Stomach smooth muscle (tissue), 2 donors: Measurements from ENCODE around the gene NLRP13.
"Not testable (repeated sequence)": the region's sequence is repeated elsewhere in the genome, so short reads cannot be mapped to it uniquely, and the experiment has no call there.

Experiments
- H3K27ac ChIP-seq: one replicate; pipeline ENCODE4 v1.7.0; 2013; ENCODE audit warnings: mild to moderate bottlenecking, low read length, inconsistent platforms
- H3K27me3 ChIP-seq, 2 donors: one replicate each; pipeline ENCODE4 v1.7.0; 2013; ENCODE audit warnings: low read length in 2 of 2; ENCODE audit not compliant: insufficient read depth in 2 of 2, control insufficient read depth in 1 of 2
- H3K36me3 ChIP-seq, 2 donors: one replicate each; pipeline ENCODE4 v1.7.0; 2013; ENCODE audit warnings: low read length in 2 of 2; ENCODE audit not compliant: control insufficient read depth in 2 of 2, insufficient read depth in 2 of 2
- H3K4me1 ChIP-seq: one replicate; pipeline ENCODE4 v1.7.0; 2013; ENCODE audit warnings: low read length; ENCODE audit not compliant: control insufficient read depth, insufficient read depth
- H3K4me3 ChIP-seq, 2 donors: one replicate each; pipeline ENCODE4 v1.7.0; 2013; ENCODE audit warnings: low read length in 2 of 2
- H3K9ac ChIP-seq, 2 donors: one replicate each; pipeline ENCODE4 v1.7.0; 2013; ENCODE audit warnings: low read length in 2 of 2, mild to moderate bottlenecking in 1 of 2
- H3K9me3 ChIP-seq, 2 donors: one replicate each; pipeline ENCODE4 v1.7.0; 2013; ENCODE audit warnings: low read length in 2 of 2; ENCODE audit not compliant: control insufficient read depth in 2 of 2
- donor health status: healthy.
- donor health status: Pancreatic carcinoma.

The NLRP13 gene, protein sequence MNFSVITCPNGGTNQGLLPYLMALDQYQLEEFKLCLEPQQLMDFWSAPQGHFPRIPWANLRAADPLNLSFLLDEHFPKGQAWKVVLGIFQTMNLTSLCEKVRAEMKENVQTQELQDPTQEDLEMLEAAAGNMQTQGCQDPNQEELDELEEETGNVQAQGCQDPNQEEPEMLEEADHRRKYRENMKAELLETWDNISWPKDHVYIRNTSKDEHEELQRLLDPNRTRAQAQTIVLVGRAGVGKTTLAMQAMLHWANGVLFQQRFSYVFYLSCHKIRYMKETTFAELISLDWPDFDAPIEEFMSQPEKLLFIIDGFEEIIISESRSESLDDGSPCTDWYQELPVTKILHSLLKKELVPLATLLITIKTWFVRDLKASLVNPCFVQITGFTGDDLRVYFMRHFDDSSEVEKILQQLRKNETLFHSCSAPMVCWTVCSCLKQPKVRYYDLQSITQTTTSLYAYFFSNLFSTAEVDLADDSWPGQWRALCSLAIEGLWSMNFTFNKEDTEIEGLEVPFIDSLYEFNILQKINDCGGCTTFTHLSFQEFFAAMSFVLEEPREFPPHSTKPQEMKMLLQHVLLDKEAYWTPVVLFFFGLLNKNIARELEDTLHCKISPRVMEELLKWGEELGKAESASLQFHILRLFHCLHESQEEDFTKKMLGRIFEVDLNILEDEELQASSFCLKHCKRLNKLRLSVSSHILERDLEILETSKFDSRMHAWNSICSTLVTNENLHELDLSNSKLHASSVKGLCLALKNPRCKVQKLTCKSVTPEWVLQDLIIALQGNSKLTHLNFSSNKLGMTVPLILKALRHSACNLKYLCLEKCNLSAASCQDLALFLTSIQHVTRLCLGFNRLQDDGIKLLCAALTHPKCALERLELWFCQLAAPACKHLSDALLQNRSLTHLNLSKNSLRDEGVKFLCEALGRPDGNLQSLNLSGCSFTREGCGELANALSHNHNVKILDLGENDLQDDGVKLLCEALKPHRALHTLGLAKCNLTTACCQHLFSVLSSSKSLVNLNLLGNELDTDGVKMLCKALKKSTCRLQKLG

DNA sequence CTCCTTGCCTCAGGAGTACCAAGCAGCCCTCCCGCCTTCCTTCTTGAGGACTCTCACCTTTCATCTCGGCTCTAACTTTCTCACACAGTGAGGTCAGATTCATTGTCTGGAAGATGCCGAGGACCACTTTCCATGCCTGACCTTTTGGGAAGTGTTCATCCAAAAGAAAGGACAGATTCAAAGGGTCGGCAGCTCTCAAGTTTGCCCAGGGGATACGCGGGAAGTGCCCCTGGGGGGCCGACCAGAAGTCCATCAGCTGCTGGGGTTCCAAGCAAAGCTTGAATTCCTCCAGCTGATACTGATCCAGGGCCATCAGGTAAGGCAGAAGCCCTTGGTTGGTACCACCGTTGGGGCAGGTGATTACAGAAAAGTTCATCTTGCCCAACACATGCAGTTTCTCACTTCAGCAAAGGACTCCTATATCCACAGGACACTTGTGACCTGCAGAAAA, at the start of gene NLRP13:
NLRP13 (minus strand) TSS at position 401 of the 451 bp plus-strand sequence; CDS start at position 376, 25 bp downstream.
- H3K36me3 ChIP-seq, result no peaks in the 10 kb centered on the region
- no peaks in the 10 kb centered on the region for H3K27me3 ChIP-seq
- H3K4me1 ChIP-seq, result no peaks in the 10 kb centered on the region
- H3K9ac ChIP-seq, result no peak within 1 kb of the TSS
- H3K4me3 ChIP-seq, result no peak within 1 kb of the TSS
- H3K27ac ChIP-seq, result no peak within 1 kb of the TSS
- no peaks in the 10 kb centered on the region for H3K9me3 ChIP-seq

- Histone ChIP-seq H3K27ac (no peak overlapping the region), H3K9ac (no peak overlapping the region), H3K4me3 (no peak overlapping the region), H3K9me3 (peaks cover 3 to 4% of the 10 kb centered on the region in 2 donors), H3K36me3 (no peaks in the 10 kb centered on the region), H3K4me1 (no peaks in the 10 kb centered on the region), H3K27me3 (no peaks in the 10 kb centered on the region)
Measured at GRCh38 chr19:55980415-55980814, 48.3 kb upstream of the NLRP13 start.

- H3K27ac ChIP-seq, result no peak overlapping the region
- H3K36me3 ChIP-seq, result no peaks in the 10 kb centered on the region
- no peaks in the 10 kb centered on the region for H3K27me3 ChIP-seq
- no peak overlapping the region for H3K4me3 ChIP-seq
- no peak overlapping the region for H3K9ac ChIP-seq
- H3K9me3 ChIP-seq, result peaks cover 0 to 14% of the 10 kb centered on the region in 2 donors
- H3K4me1 ChIP-seq, result no peaks in the 10 kb centered on the region
Measured at GRCh38 chr19:55973982-55974381, 41.8 kb upstream of the NLRP13 start.

GRCh38 chr19:55962186-55962585, 30.1 kb upstream of the NLRP13 start:
- no peak overlapping the region for H3K9ac ChIP-seq
- H3K36me3 ChIP-seq, result no peaks in the 10 kb centered on the region
- peaks cover 0 to 1% of the 10 kb centered on the region in 2 donors for H3K9me3 ChIP-seq
- H3K4me1 ChIP-seq, result no peaks in the 10 kb centered on the region
- no peak overlapping the region for H3K27ac ChIP-seq
- no peak overlapping the region for H3K4me3 ChIP-seq
- H3K27me3 ChIP-seq, result no peaks in the 10 kb centered on the region

- no peak overlapping the region for H3K4me3 ChIP-seq
- no peaks in the 10 kb centered on the region for H3K27me3 ChIP-seq
- H3K27ac ChIP-seq, result no peak overlapping the region
- H3K36me3 ChIP-seq, result no peaks in the 10 kb centered on the region
- H3K4me1 ChIP-seq, result no peaks in the 10 kb centered on the region
- no peak overlapping the region for H3K9ac ChIP-seq
- H3K9me3 ChIP-seq, result no peaks in the 10 kb centered on the region
Measured at GRCh38 chr19:55959996-55960675, 28.0 kb upstream of the NLRP13 start.

DNA sequence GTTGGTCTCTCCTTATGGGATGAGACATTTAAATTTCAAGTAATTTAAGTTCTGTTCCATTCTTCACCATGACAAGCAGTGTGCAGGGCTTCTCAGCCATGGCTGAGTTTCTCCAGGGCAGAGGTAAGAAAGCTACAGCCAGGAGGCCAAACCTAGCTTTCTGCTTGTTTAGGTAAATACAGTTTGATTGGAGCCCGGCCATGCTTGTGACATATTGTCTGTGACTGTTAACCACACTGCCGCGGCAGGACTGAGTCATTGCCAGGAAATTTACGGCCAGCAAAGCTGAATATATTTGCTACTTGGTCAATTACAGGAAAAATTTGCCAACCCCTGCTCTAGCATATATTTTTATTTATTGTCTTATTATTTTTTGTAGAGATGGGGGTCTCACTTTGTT, 26.2 kb upstream of the NLRP13 start:
- no peak overlapping the region for H3K27ac ChIP-seq
- no peaks in the 10 kb centered on the region for H3K4me1 ChIP-seq
- no peak overlapping the region for H3K9ac ChIP-seq
- H3K9me3 ChIP-seq, result no peaks in the 10 kb centered on the region
- H3K27me3 ChIP-seq, result no peaks in the 10 kb centered on the region
- H3K36me3 ChIP-seq, result no peaks in the 10 kb centered on the region
- H3K4me3 ChIP-seq, result no peak overlapping the region

- Histone ChIP-seq H3K27me3 (no peaks in the 10 kb centered on the region), H3K9ac (no peak overlapping the region), H3K4me1 (no peaks in the 10 kb centered on the region), H3K9me3 (no peaks in the 10 kb centered on the region), H3K36me3 (no peaks in the 10 kb centered on the region), H3K4me3 (no peak overlapping the region), H3K27ac (no peak overlapping the region)
Measured at GRCh38 chr19:55956431-55956830, 24.3 kb upstream of the NLRP13 start.

GRCh38 chr19:55950566-55950965, 18.4 kb upstream of the NLRP13 start:
- peaks cover 2 to 13% of the 10 kb centered on the region in 2 donors for H3K9me3 ChIP-seq
- not testable (repeated sequence) for H3K36me3 ChIP-seq, H3K4me1 ChIP-seq, H3K9ac ChIP-seq, H3K27ac ChIP-seq, H3K4me3 ChIP-seq, H3K27me3 ChIP-seq

DNA sequence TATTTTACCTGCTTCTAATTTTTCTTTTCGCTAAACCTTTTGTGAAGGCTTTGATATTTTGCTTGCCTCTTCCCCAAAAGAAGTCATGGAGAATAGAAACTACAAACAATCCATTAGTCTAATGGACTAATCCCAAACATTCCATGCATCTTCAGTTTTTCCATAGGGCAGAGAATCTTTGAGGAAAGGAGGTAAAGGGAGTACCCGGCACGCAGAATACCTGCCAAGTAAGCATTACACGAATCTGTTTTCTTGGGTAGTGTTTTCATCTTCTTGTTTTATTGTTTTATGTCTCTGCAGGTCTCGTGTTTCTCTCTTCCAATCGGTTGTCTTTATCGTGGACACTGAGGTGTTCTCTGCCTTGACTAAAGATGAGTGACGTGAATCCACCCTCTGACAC, 15.4 kb upstream of the NLRP13 start, which contains the start of gene NLRP8:
NLRP8 (plus strand) TSS at position 301 of the 400 bp plus-strand sequence.
- peaks cover 2 to 14% of the 10 kb centered on the region in 2 donors for H3K9me3 ChIP-seq
- H3K36me3 ChIP-seq, result no peaks in the 10 kb centered on the region
- H3K4me1 ChIP-seq, result no peaks in the 10 kb centered on the region
- no peak within 1 kb of the TSS for H3K9ac ChIP-seq
- H3K27ac ChIP-seq, result no peak within 1 kb of the TSS
- no peaks in the 10 kb centered on the region for H3K27me3 ChIP-seq
- H3K4me3 ChIP-seq, result no peak within 1 kb of the TSS

DNA sequence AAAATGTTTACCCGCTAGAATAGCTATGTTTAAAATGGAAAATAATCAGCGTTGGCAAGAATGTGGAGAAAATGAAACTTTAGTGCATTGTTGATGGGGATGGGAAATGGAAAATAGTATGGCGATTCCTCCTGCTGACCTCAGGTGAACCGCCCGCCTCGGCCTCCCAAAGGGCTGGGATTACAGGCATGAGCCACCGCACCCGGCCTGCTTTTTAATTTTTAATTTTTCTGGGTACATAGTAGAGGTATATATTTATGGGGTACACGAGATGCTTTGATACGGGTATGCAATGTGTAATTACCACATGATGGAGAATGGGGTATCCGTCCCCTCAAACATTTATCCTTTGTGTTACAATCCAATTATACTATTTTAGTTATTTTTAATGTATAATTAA, 8.2 kb upstream of the NLRP13 start:
- H3K9me3 ChIP-seq, result no peaks in the 10 kb centered on the region
- H3K27me3 ChIP-seq, result no peaks in the 10 kb centered on the region
- no peak overlapping the region for H3K27ac ChIP-seq
- H3K4me3 ChIP-seq, result no peak overlapping the region
- H3K36me3 ChIP-seq, result no peaks in the 10 kb centered on the region
- H3K4me1 ChIP-seq, result no peaks in the 10 kb centered on the region
- H3K9ac ChIP-seq, result no peak overlapping the region
